Measurements from ENCODE around the gene TNIK.
"Not testable (repeated sequence)": the region's sequence is repeated elsewhere in the genome, so short reads cannot be mapped to it uniquely, and the experiment has no call there.

The TNIK gene

GRCh38 chr3:171382347-171382746 is 77.9 kb downstream of the TNIK start:
- not testable (repeated sequence) for DNase-seq

GRCh38 chr3:171380711-171381425 is 79.3 kb downstream of the TNIK start:
- DNase-seq = no peak

GRCh38 chr3:171379961-171380483 is 80.2 kb downstream of the TNIK start:
- no peak for DNase-seq

GRCh38 chr3:171379281-171379680 is 80.9 kb downstream of the TNIK start:
- DNase-seq = no peak

- DNase-seq = no peak
Observed at GRCh38 chr3:171378586-171378985, 81.6 kb downstream of the TNIK start.

GRCh38 chr3:171377859-171378258 is 82.3 kb downstream of the TNIK start:
- DNase-seq = no peak

- DNase-seq = no peak
Observed at GRCh38 chr3:171376596-171376947, 83.6 kb downstream of the TNIK start.

GRCh38 chr3:171375666-171376595 is 84.3 kb downstream of the TNIK start:
- DNase-seq = no peak

GRCh38 chr3:171374661-171375285 is 85.4 kb downstream of the TNIK start:
- no peak for DNase-seq

GRCh38 chr3:171374260-171374659 is 85.9 kb downstream of the TNIK start:
- DNase-seq = no peak

GRCh38 chr3:171373711-171374110 is 86.5 kb downstream of the TNIK start:
- no peak for DNase-seq

GRCh38 chr3:171372694-171373093 is 87.5 kb downstream of the TNIK start:
- DNase-seq = no peak

GRCh38 chr3:171371354-171371753 is 88.9 kb downstream of the TNIK start:
- no peak for DNase-seq

- DNase-seq = no peak
Observed at GRCh38 chr3:171369156-171369555, 91.0 kb downstream of the TNIK start.

- not testable (repeated sequence) for DNase-seq
Observed at GRCh38 chr3:171366738-171367137, 93.5 kb downstream of the TNIK start.

GRCh38 chr3:171366043-171366442 is 94.2 kb downstream of the TNIK start:
- DNase-seq = no peak

- no peak for DNase-seq
Observed at GRCh38 chr3:171365489-171365888, 94.7 kb downstream of the TNIK start.

- DNase-seq = no peak
Observed at GRCh38 chr3:171364500-171364899, 95.7 kb downstream of the TNIK start.

- no peak for DNase-seq
Observed at GRCh38 chr3:171363202-171363601, 97.0 kb downstream of the TNIK start.

GRCh38 chr3:171362575-171362974 is 97.6 kb downstream of the TNIK start:
- DNase-seq = no peak

- DNase-seq = no peak
Observed at GRCh38 chr3:171358881-171359198, 101.4 kb downstream of the TNIK start.

- DNase-seq = no peak
Observed at GRCh38 chr3:171358181-171358880, 101.9 kb downstream of the TNIK start.

GRCh38 chr3:171357721-171358120 is 102.5 kb downstream of the TNIK start:
- DNase-seq = no peak

Data from NCI-H748 treated with DMSO at 0.1 percent for 48 hours (cell line).